Osteocyte (in vitro differentiated cells): ENCODE results near the gene HTR3B. TPM values are rescaled to one million over a fixed set of nuclear protein-coding genes. Genes with fewer than 3 reads are reported as not detected.
"Not testable (repeated sequence)": the region's sequence is repeated elsewhere in the genome, so short reads cannot be mapped to it uniquely, and the experiment has no call there.

Experiments used
- DNase-seq: peaks from one replicate; pipeline ENCODE4 v3.0.0; 2021; ENCODE audit warnings: mixed read lengths; ENCODE audit not compliant: unreplicated experiment; ENCODE audit errors: extremely low spot score
- H3K27ac Mint-ChIP-seq: one replicate; pipeline ENCODE4 v1.8.0; 2021; ENCODE audit warnings: mild to moderate bottlenecking, mixed read lengths; ENCODE audit not compliant: unreplicated experiment
- H3K27me3 Mint-ChIP-seq: one replicate; pipeline ENCODE4 v1.8.0; 2021; ENCODE audit warnings: mixed read lengths; ENCODE audit not compliant: unreplicated experiment
- H3K36me3 Mint-ChIP-seq: one replicate; pipeline ENCODE4 v1.8.0; 2021; ENCODE audit warnings: mixed read lengths; ENCODE audit not compliant: unreplicated experiment
- H3K4me1 Mint-ChIP-seq: one replicate; pipeline ENCODE4 v1.8.0; 2021; ENCODE audit warnings: mixed read lengths; ENCODE audit not compliant: unreplicated experiment
- H3K4me3 Mint-ChIP-seq: one replicate; pipeline ENCODE4 v1.8.0; 2021; ENCODE audit warnings: mild to moderate bottlenecking, moderate library complexity, mixed read lengths; ENCODE audit not compliant: unreplicated experiment
- H3K9me3 Mint-ChIP-seq: one replicate; pipeline ENCODE4 v1.8.0; 2021; ENCODE audit warnings: mixed read lengths; ENCODE audit not compliant: unreplicated experiment
- CTCF ChIP-seq: fragments of 200-600 bp; sonication (generic); IDR thresholded peaks from 2 replicates; pipeline ENCODE4 v1.5.0; 2021; ENCODE audit warnings: antibody characterized with exemption, mild to moderate bottlenecking, moderate library complexity
- total RNA-seq: library from RNA; stranded (reverse); gene quantifications from 2 replicates; pipeline ENCODE4 v1.2.1, GENCODE V29; 2021

The HTR3B gene
- total RNA-seq, 1 donor from 2014 or later: not detected

- no peak for DNase-seq
- Mint-ChIP-seq H3K4me1 (peaks cover 31% of the 10 kb centered on the region), H3K9me3 (no peaks in the 10 kb centered on the region), H3K27me3 (no peaks in the 10 kb centered on the region), H3K36me3 (no peaks in the 10 kb centered on the region), H3K27ac (peak overlapping the region; percentile 98), H3K4me3 (peak overlapping the region; percentile 91)
- TF ChIP-seq CTCF: no peak
These were observed 28.4 kb upstream of the HTR3B start for GRCh38 chr11:113876074-113876797.

GRCh38 chr11:113876798-113877669 is 27.6 kb upstream of the HTR3B start:
- Mint-ChIP-seq H3K27me3 (no peaks in the 10 kb centered on the region), H3K27ac (no peak overlapping the region), H3K36me3 (no peaks in the 10 kb centered on the region), H3K4me3 (peak overlapping the region; percentile 91), H3K9me3 (no peaks in the 10 kb centered on the region), H3K4me1 (peaks cover 33% of the 10 kb centered on the region)
- DNase-seq: no peak
- TF ChIP-seq CTCF: no peak

- H3K4me1 Mint-ChIP-seq: peaks cover 28% of the 10 kb centered on the region
- no peaks in the 10 kb centered on the region for H3K36me3 Mint-ChIP-seq
- H3K27me3 Mint-ChIP-seq: no peaks in the 10 kb centered on the region
- no peaks in the 10 kb centered on the region for H3K9me3 Mint-ChIP-seq
- TF ChIP-seq CTCF: no peak
- no peak overlapping the region for H3K4me3 Mint-ChIP-seq
- no peak for DNase-seq
- no peak overlapping the region for H3K27ac Mint-ChIP-seq
These were observed 26.9 kb upstream of the HTR3B start for GRCh38 chr11:113877670-113878055.

GRCh38 chr11:113879446-113879845 is 25.1 kb upstream of the HTR3B start:
- not testable (repeated sequence) for H3K4me3 Mint-ChIP-seq, H3K27me3 Mint-ChIP-seq, DNase-seq, H3K9me3 Mint-ChIP-seq, H3K27ac Mint-ChIP-seq, H3K36me3 Mint-ChIP-seq
- peaks cover 17% of the 10 kb centered on the region for H3K4me1 Mint-ChIP-seq

- H3K27me3 Mint-ChIP-seq: no peaks in the 10 kb centered on the region
- no peaks in the 10 kb centered on the region for H3K9me3 Mint-ChIP-seq
- H3K27ac Mint-ChIP-seq: no peak overlapping the region
- TF ChIP-seq CTCF: no peak
- H3K4me3 Mint-ChIP-seq: no peak overlapping the region
- no peaks in the 10 kb centered on the region for H3K36me3 Mint-ChIP-seq
- H3K4me1 Mint-ChIP-seq: peaks cover 10% of the 10 kb centered on the region
- DNase-seq: no peak
These were observed 23.6 kb upstream of the HTR3B start for GRCh38 chr11:113880971-113881370.
